Spinal cord (tissue), 10 donors: ENCODE data around the gene CX3CL1. TPM values are rescaled to one million over a fixed set of nuclear protein-coding genes. Genes with fewer than 3 reads are reported as not detected.
A peak's percentile ranks its signal among the peaks of the same experiment; 100 is the strongest.

Source experiments
- DNase-seq, 6 donors: peaks; one replicate each; pipeline versions ENCODE4 v3.0.0 to v3.0.0-alpha.2; 2013 to 2015; ENCODE audit warnings: low spot score in 6 of 6, low read depth in 4 of 6
- H3K27ac ChIP-seq: one replicate; pipeline ENCODE4 v1.5.1; 2013; ENCODE audit warnings: low read depth, low read length, control low read depth
- H3K27me3 ChIP-seq: one replicate; pipeline ENCODE4 v1.6.1; 2013; ENCODE audit warnings: low read length; ENCODE audit not compliant: control insufficient read depth, insufficient read depth
- H3K36me3 ChIP-seq: one replicate; pipeline ENCODE4 v1.6.1; 2013; ENCODE audit warnings: low read length; ENCODE audit not compliant: control insufficient read depth, insufficient read depth
- H3K4me1 ChIP-seq: one replicate; pipeline ENCODE4 v1.6.1; 2013; ENCODE audit warnings: low read length; ENCODE audit not compliant: control insufficient read depth, insufficient read depth
- H3K4me3 ChIP-seq: one replicate; pipeline ENCODE4 v1.5.1; 2013; ENCODE audit warnings: low read depth, low read length, control low read depth
- H3K9me3 ChIP-seq: one replicate; pipeline ENCODE4 v1.6.1; 2013; ENCODE audit warnings: low read length; ENCODE audit not compliant: control insufficient read depth, insufficient read depth
- WGBS: methylation state at CpG from one replicate; pipeline ENCODE4 v1.1.5; 2013; ENCODE audit warnings: missing lambda C conversion rate; ENCODE audit not compliant: insufficient coverage; 5-methylcytosine and 5-hydroxymethylcytosine counted together
- polyA plus RNA-seq, 2 donors: library from polyadenylated mRNA; unstranded; fragments of 120-200 nt; gene quantifications; one replicate each; pipeline ENCODE4 v1.2.1, GENCODE V29; 2013; ENCODE audit not compliant: insufficient read length in 2 of 2
- total RNA-seq, 2 donors: library from RNA; depleted of rRNA in 1 of 2; stranded (reverse); fragments of 120-200 nt in 1 of 2; fragments of >200 nt in 1 of 2; gene quantifications; one replicate each; pipeline versions ENCODE4 v1.2.3 to v1.2.4, GENCODE V29; 2013 to 2014
- donor health status: healthy.

Gene CX3CL1
- total and polyA plus RNA-seq, 4 donors: 15.5 to 49.5 (median 33.7) TPM

GRCh38 chr16:57380671-57381462 is 8.6 kb downstream of the CX3CL1 start:
- 56% methylated on average over 5 of the region's 8 CpGs for WGBS
- DNase-seq: peak in 1 of 6 donors; percentile 14
- no peak overlapping the region for H3K4me3 ChIP-seq
- peaks cover 40% of the 10 kb centered on the region for H3K36me3 ChIP-seq
- H3K27me3 ChIP-seq: no peaks in the 10 kb centered on the region
- no peaks in the 10 kb centered on the region for H3K9me3 ChIP-seq
- peaks cover 20% of the 10 kb centered on the region for H3K4me1 ChIP-seq
- H3K27ac ChIP-seq: no peak overlapping the region

GRCh38 chr16:57381791-57382534 is 9.7 kb downstream of the CX3CL1 start:
- peaks cover 23% of the 10 kb centered on the region for H3K4me1 ChIP-seq
- H3K9me3 ChIP-seq: no peaks in the 10 kb centered on the region
- H3K36me3 ChIP-seq: peaks cover 40% of the 10 kb centered on the region
- no peak overlapping the region for H3K27ac ChIP-seq
- no peak overlapping the region for H3K4me3 ChIP-seq
- 93% methylated on average over 34 of the region's 35 CpGs for WGBS
- DNase-seq: no peak
- H3K27me3 ChIP-seq: no peaks in the 10 kb centered on the region

- H3K27ac ChIP-seq: no peak overlapping the region
- 94% methylated on average over 11 of the region's 16 CpGs for WGBS
- DNase-seq: no peak
These were observed 10.4 kb downstream of the CX3CL1 start for GRCh38 chr16:57382535-57383275.

GRCh38 chr16:57383276-57384247 is 11.3 kb downstream of the CX3CL1 start:
- Histone ChIP-seq H3K4me1 (peaks cover 18% of the 10 kb centered on the region), H3K4me3 (no peak overlapping the region), H3K27ac (no peak overlapping the region), H3K27me3 (no peaks in the 10 kb centered on the region), H3K9me3 (no peaks in the 10 kb centered on the region), H3K36me3 (peaks cover 40% of the 10 kb centered on the region)
- no peak for DNase-seq
- 72% methylated on average over 5 of the region's 8 CpGs for WGBS

More at GRCh38 chr16:57382535-57383275, 10.4 kb downstream of the CX3CL1 start:
- Histone ChIP-seq H3K27me3 (no peaks in the 10 kb centered on the region), H3K4me3 (no peak overlapping the region), H3K9me3 (no peaks in the 10 kb centered on the region), H3K4me1 (peaks cover 18% of the 10 kb centered on the region), H3K36me3 (peaks cover 40% of the 10 kb centered on the region)

- DNase-seq: no peak
- Histone ChIP-seq H3K27ac (no peak overlapping the region), H3K27me3 (no peaks in the 10 kb centered on the region), H3K9me3 (no peaks in the 10 kb centered on the region), H3K4me3 (no peak overlapping the region), H3K4me1 (peaks cover 18% of the 10 kb centered on the region), H3K36me3 (peaks cover 37% of the 10 kb centered on the region)
- WGBS: 74% methylated on average over 8 of the region's 11 CpGs
These were observed 12.2 kb downstream of the CX3CL1 start for GRCh38 chr16:57384248-57385070.

GRCh38 chr16:57385083-57385482 is 12.8 kb downstream of the CX3CL1 start:
- H3K4me3 ChIP-seq: no peak overlapping the region
- H3K4me1 ChIP-seq: peaks cover 18% of the 10 kb centered on the region
- peaks cover 32% of the 10 kb centered on the region for H3K36me3 ChIP-seq
- no peak overlapping the region for H3K27ac ChIP-seq
- no peaks in the 10 kb centered on the region for H3K9me3 ChIP-seq
- DNase-seq: no peak
- 72% methylated on average over 4 of the region's 5 CpGs for WGBS
- H3K27me3 ChIP-seq: no peaks in the 10 kb centered on the region

- H3K36me3 ChIP-seq: peaks cover 24% of the 10 kb centered on the region
- H3K4me3 ChIP-seq: no peak overlapping the region
- no peaks in the 10 kb centered on the region for H3K9me3 ChIP-seq
- no peaks in the 10 kb centered on the region for H3K27me3 ChIP-seq
- WGBS: 47% methylated on average over 3 of the region's 5 CpGs
- no peak overlapping the region for H3K27ac ChIP-seq
- peaks cover 12% of the 10 kb centered on the region for H3K4me1 ChIP-seq
- DNase-seq: peak in 2 of 6 donors; percentile 41 to 58
These were observed 14.2 kb downstream of the CX3CL1 start for GRCh38 chr16:57386381-57386951.

- no peaks in the 10 kb centered on the region for H3K9me3 ChIP-seq
- H3K27me3 ChIP-seq: no peaks in the 10 kb centered on the region
- 86% methylated on average over 2 of the region's 3 CpGs for WGBS
- peaks cover 12% of the 10 kb centered on the region for H3K36me3 ChIP-seq
- H3K4me1 ChIP-seq: peaks cover 12% of the 10 kb centered on the region
- H3K27ac ChIP-seq: no peak overlapping the region
- DNase-seq: no peak
- H3K4me3 ChIP-seq: no peak overlapping the region
These were observed 15.5 kb downstream of the CX3CL1 start for GRCh38 chr16:57387598-57388354.
